Sigmoid colon (tissue), 7 donors: ENCODE measurements around the gene KCND3. TPM values are rescaled to one million over a fixed set of nuclear protein-coding genes. Genes with fewer than 3 reads are reported as not detected.

ENCODE experiments used
- DNase-seq: peaks from one replicate; pipeline ENCODE4 v3.0.0-alpha.2; 2019
- H3K27ac ChIP-seq, 4 donors: fragments of 200-600 bp; sonication (generic); one replicate each; pipeline ENCODE4 v1.5.1; 2016 to 2019; ENCODE audit warnings: mild to moderate bottlenecking in 1 of 4
- H3K27me3 ChIP-seq, 3 donors: fragments of 200-600 bp; sonication (generic); one replicate each; pipeline ENCODE4 v1.5.1; 2019; ENCODE audit warnings: mild to moderate bottlenecking in 1 of 3
- H3K36me3 ChIP-seq, 4 donors: fragments of 200-600 bp; sonication (generic); one replicate each; pipeline ENCODE4 v1.5.1; 2016 to 2019
- H3K4me1 ChIP-seq, 4 donors: fragments of 200-600 bp; sonication (generic); one replicate each; pipeline ENCODE4 v1.5.1; 2017 to 2019
- H3K4me3 ChIP-seq, 4 donors: fragments of 200-600 bp; sonication (generic); one replicate each; pipeline ENCODE4 v1.5.1; 2017 to 2019; ENCODE audit warnings: mild to moderate bottlenecking in 2 of 4, moderate library complexity in 1 of 4
- H3K9me3 ChIP-seq, 4 donors: fragments of 200-600 bp in 3 of 4; sonication (generic) in 3 of 4; one replicate each; pipeline versions ENCODE4 v1.5.1 to v1.6.1; 2013 to 2019
- EP300 ChIP-seq, 4 donors: sonication (generic); formaldehyde crosslinking; IDR thresholded peaks; one replicate each; pipeline ENCODE4 v1.6.1; 2017; ENCODE audit warnings: antibody characterized with exemption in 4 of 4
- POLR2A ChIP-seq, 2 donors: fragments of 450-650 bp; IDR thresholded peaks; one replicate each; pipeline ENCODE4 v1.6.1; 2016; ENCODE audit warnings: antibody characterized with exemption in 2 of 2, mild to moderate bottlenecking in 2 of 2, moderate library complexity in 2 of 2
- POLR2AphosphoS5 ChIP-seq, 4 donors: sonication (generic); formaldehyde crosslinking; IDR thresholded peaks; one replicate each; pipeline ENCODE4 v1.6.1; 2017; ENCODE audit warnings: antibody characterized with exemption in 4 of 4
- WGBS, 2 donors: extraction: QIAGEN DNeasy Blood & Tissue Kit; methylation state at CpG; one replicate each; pipeline ENCODE4 v1.1.7; 2013; 5-methylcytosine and 5-hydroxymethylcytosine counted together
- intact Hi-C: fragments of 100-400 bp; cut with DNase I; formaldehyde crosslinking; loops from one replicate; pipeline ENCODE4 v1.15.1; 2023
- polyA plus RNA-seq, 3 donors: library from polyadenylated mRNA; stranded (reverse); fragments of 200-250 nt; gene quantifications; one replicate each; pipeline ENCODE4 v1.2.3, GENCODE V29; 2013
- total RNA-seq, 4 donors: library from RNA; depleted of rRNA; stranded (reverse); fragments of >200 nt; gene quantifications; one replicate each; pipeline ENCODE4 v1.1.0, GENCODE V29; 2016
- TF ChIP-seq, protein P1 (sequence below), 4 experiments: fragments of 450-650 bp in 3 of 4; fragments of 200-600 bp in 1 of 4; IDR thresholded peaks; one replicate each; pipeline ENCODE4 v1.5.1; 2016 to 2019; ENCODE audit warnings: antibody characterized with exemption in 4 of 4, mild to moderate bottlenecking in 3 of 4, moderate library complexity in 2 of 4
- donor health status: healthy with polysubstance abuse.
- donor health status: Bipolar disorder and iron deficiency.
- donor health status: healthy.

KCND3 gene
- total and polyA plus RNA-seq, 7 donors = 0.23 to 18.3 (median 5.9) TPM

DNA sequence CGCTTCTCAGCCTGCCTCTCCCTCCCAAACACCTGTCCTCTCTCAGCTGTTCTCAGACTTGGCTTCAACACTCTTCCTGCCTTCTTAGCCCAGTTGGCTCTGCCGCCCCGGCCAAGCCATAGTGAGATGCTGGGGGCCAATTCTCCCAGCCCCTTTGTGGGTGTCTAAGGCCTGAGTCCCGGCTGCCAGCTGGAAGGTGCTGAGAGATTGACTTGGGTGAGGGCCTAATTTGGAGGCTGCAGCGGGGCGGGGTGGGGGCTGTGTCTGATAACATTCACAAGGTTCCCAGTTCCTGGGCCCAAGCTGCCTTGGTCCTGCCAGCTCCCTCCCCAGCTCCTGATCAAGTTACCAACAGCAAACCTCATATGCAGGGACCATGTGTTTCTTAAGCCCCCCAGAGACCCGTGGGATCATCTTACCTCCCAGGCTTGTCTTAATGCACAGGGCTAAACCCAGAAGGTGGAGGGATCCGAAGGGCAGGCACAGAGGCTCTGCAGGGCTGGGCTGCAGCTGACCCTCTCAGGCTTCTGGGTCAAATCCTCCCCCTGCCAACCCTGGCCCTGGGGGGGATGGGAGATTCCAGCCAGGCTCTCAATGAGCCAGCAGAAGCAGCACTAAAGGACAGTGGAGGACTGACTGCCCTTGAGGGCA is 260.1 kb downstream of the KCND3 start:
- WGBS, 2 donors = 66 to 77% methylated on average over 8 of the region's 8 CpGs
- Histone ChIP-seq H3K9me3 (no peaks in the 10 kb centered on the region), H3K36me3 (peaks cover 0 to 12% (median 0%) of the 10 kb centered on the region in 4 donors), H3K27ac (no peak overlapping the region), H3K4me1 (peaks cover 0 to 32% (median 22%) of the 10 kb centered on the region in 4 donors), H3K27me3 (no peaks in the 10 kb centered on the region), H3K4me3 (no peak overlapping the region)
- DNase-seq = no peak
- TF ChIP-seq, protein P1, sequence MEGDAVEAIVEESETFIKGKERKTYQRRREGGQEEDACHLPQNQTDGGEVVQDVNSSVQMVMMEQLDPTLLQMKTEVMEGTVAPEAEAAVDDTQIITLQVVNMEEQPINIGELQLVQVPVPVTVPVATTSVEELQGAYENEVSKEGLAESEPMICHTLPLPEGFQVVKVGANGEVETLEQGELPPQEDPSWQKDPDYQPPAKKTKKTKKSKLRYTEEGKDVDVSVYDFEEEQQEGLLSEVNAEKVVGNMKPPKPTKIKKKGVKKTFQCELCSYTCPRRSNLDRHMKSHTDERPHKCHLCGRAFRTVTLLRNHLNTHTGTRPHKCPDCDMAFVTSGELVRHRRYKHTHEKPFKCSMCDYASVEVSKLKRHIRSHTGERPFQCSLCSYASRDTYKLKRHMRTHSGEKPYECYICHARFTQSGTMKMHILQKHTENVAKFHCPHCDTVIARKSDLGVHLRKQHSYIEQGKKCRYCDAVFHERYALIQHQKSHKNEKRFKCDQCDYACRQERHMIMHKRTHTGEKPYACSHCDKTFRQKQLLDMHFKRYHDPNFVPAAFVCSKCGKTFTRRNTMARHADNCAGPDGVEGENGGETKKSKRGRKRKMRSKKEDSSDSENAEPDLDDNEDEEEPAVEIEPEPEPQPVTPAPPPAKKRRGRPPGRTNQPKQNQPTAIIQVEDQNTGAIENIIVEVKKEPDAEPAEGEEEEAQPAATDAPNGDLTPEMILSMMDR (IDR thresholded peaks at IDR 0.05) = no peak
- no peak for TF ChIP-seq POLR2A (IDR thresholded peaks at IDR 0.05)
- no peak for TF ChIP-seq EP300 (IDR thresholded peaks at IDR 0.05)
- TF ChIP-seq POLR2AphosphoS5 (IDR thresholded peaks at IDR 0.05) = no peak
- intact Hi-C loops = no loop called here

DNA sequence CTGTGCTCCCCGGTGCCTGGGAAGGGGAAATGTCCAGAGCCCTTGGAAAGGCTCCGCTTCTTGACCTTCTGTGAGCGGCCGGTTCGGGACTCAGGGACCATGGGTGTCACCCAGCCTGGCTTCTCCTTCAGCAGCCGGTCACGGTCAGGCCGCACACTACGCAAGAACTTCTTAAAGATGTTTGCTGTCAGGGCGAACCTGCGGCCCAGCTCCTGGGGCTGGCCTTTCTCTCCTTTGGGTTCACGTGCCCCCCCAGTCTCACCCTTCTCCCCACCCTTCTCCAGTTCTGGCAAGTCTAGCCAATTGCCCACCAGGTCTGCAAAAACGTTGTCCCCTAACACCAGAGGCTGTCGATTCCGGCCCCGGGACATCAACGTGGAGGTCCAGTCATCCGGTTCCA is 262.4 kb downstream of the KCND3 start:
- H3K27me3 ChIP-seq = no peaks in the 10 kb centered on the region
- no peak overlapping the region for H3K4me3 ChIP-seq
- no peak overlapping the region for H3K27ac ChIP-seq
- H3K9me3 ChIP-seq = no peaks in the 10 kb centered on the region
- 90 to 92% methylated on average over 18 of the region's 18 CpGs for WGBS, 2 donors
- H3K36me3 ChIP-seq = peaks cover 0 to 12% (median 0%) of the 10 kb centered on the region in 4 donors
- peaks cover 0 to 23% (median 14%) of the 10 kb centered on the region in 4 donors for H3K4me1 ChIP-seq
- TF ChIP-seq, protein P1 (IDR thresholded peaks at IDR 0.05) = no peak
- TF ChIP-seq EP300 (IDR thresholded peaks at IDR 0.05) = no peak
- intact Hi-C loops = no loop called here
- no peak for DNase-seq

DNA sequence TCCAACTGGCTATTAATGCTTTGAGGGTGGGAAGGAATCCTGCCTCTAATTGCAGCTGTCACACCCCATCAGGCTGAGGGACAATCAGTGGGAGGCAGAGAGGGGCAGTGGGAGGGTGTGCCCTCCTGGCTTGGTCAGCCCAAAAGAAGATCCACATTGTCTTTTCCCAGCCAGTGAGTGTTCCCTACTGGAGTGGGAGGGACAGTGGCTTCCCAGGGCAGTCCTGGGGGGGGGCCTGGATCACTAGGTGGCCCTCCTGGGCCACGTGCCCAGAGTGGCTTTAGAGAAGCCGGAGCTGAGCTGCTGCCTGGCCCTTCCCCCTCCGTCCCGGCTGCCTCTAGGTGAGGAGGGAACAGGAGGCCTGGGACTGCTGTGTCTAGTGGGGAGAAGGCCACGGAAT is 264.3 kb downstream of the KCND3 start:
- no peaks in the 10 kb centered on the region for H3K27me3 ChIP-seq
- DNase-seq = peak; percentile 79
- H3K27ac ChIP-seq = peak overlapping the region in 2 of 4 donors; percentile 20 to 32
- intact Hi-C loops = no loop called here
- no peaks in the 10 kb centered on the region for H3K9me3 ChIP-seq
- 52 to 71% methylated on average over 5 of the region's 5 CpGs for WGBS, 2 donors
- TF ChIP-seq, protein P1 (IDR thresholded peaks at IDR 0.05) = no peak
- TF ChIP-seq POLR2A (IDR thresholded peaks at IDR 0.05) = no peak
- no peak for TF ChIP-seq EP300 (IDR thresholded peaks at IDR 0.05)
- peak in 1 of 4 donors; percentile 14 for TF ChIP-seq POLR2AphosphoS5 (IDR thresholded peaks at IDR 0.05)
- no peak overlapping the region for H3K4me3 ChIP-seq
- H3K36me3 ChIP-seq = peaks cover 0 to 12% (median 0%) of the 10 kb centered on the region in 4 donors
- peaks cover 0 to 40% (median 28%) of the 10 kb centered on the region in 4 donors for H3K4me1 ChIP-seq

- Histone ChIP-seq H3K9me3 (no peaks in the 10 kb centered on the region), H3K27me3 (no peaks in the 10 kb centered on the region), H3K4me3 (no peak overlapping the region), H3K4me1 (peaks cover 0 to 38% (median 32%) of the 10 kb centered on the region in 4 donors), H3K36me3 (peaks cover 0 to 12% (median 0%) of the 10 kb centered on the region in 4 donors), H3K27ac (no peak overlapping the region)
- intact Hi-C loops = no loop called here
- no peak for DNase-seq
- 38 to 65% methylated on average over 1 of the region's 1 CpG for WGBS, 2 donors
- TF ChIP-seq, protein P1 (IDR thresholded peaks at IDR 0.05) = no peak
- TF ChIP-seq POLR2AphosphoS5 (IDR thresholded peaks at IDR 0.05) = peak in 1 of 4 donors; percentile 21
These were observed 265.6 kb downstream of the KCND3 start for GRCh38 chr1:111723871-111724270.
